Esophagus squamous epithelium (tissue), 5 donors: ENCODE data around the gene ZNF296. TPM values are rescaled to one million over a fixed set of nuclear protein-coding genes. Genes with fewer than 3 reads are reported as not detected.

Experiments used
- DNase-seq: peaks from one replicate; lab custom pipeline; 2025; lab: John Stamatoyannopoulos, UW
- H3K27ac ChIP-seq, 4 donors: fragments of 200-600 bp; sonication (generic); one replicate each; pipeline ENCODE4 v1.5.1; 2016 to 2019; ENCODE audit warnings: mild to moderate bottlenecking in 1 of 4
- H3K27me3 ChIP-seq, 4 donors: fragments of 200-600 bp; sonication (generic); 1 replicate in 3 of 4; 2 replicates in 1 of 4; pipeline versions ENCODE4 v1.5.1 to v1.6.0; 2017 to 2021; ENCODE audit warnings: antibody characterized with exemption in 1 of 4
- H3K36me3 ChIP-seq, 3 donors: fragments of 200-600 bp; sonication (generic); one replicate each; pipeline ENCODE4 v1.5.1; 2016 to 2019
- H3K4me1 ChIP-seq, 3 donors: fragments of 200-600 bp; sonication (generic); one replicate each; pipeline ENCODE4 v1.5.1; 2017 to 2019
- H3K4me3 ChIP-seq, 4 donors: fragments of 200-600 bp; sonication (generic); 1 replicate in 3 of 4; 2 replicates in 1 of 4; pipeline ENCODE4 v1.5.1; 2016 to 2019; ENCODE audit warnings: mild to moderate bottlenecking in 2 of 4, moderate library complexity in 1 of 4
- H3K9me3 ChIP-seq, 3 donors: fragments of 200-600 bp; sonication (generic); one replicate each; pipeline ENCODE4 v1.5.1; 2016 to 2019
- CTCF ChIP-seq, 6 experiments: fragments of 450-650 bp in 4 of 6; fragments of 200-600 bp in 2 of 6; sonication (generic) in 2 of 6; IDR thresholded peaks; one replicate each; pipeline ENCODE4 v1.5.1; 2016 to 2019; ENCODE audit warnings: antibody characterized with exemption in 6 of 6, mild to moderate bottlenecking in 4 of 6, moderate library complexity in 4 of 6
- POLR2A ChIP-seq, 4 donors: fragments of 450-650 bp; IDR thresholded peaks; one replicate each; pipeline ENCODE4 v1.6.1; 2017; ENCODE audit warnings: antibody characterized with exemption in 4 of 4, mild to moderate bottlenecking in 4 of 4, moderate library complexity in 3 of 4
- WGBS, 2 donors: methylation state at CpG; one replicate each; pipeline ENCODE4 v1.1.5; 2018; 5-methylcytosine and 5-hydroxymethylcytosine counted together
- intact Hi-C: fragments of 100-400 bp; cut with DNase I; formaldehyde crosslinking; loops from one replicate; pipeline ENCODE4 v1.15.0; 2022
- total RNA-seq, 4 donors: library from RNA; depleted of rRNA; stranded (reverse); fragments of >200 nt; gene quantifications; one replicate each; pipeline ENCODE4 v1.1.0, GENCODE V29; 2016
- donor health status: DM: yes; HTN: yes; CAD: no.

ZNF296 gene
- total RNA-seq, 4 donors from 2014 or later, result 4.0 to 17.7 (median 4.5) TPM

- DNase-seq, result no peak
- H3K4me3 ChIP-seq, result peak overlapping the region in 2 of 4 donors; percentile 15 to 26
These were observed 23.4 kb upstream of the ZNF296 start for GRCh38 chr19:45099467-45100191.

GRCh38 chr19:45098521-45099466 lies 22.5 kb upstream of the ZNF296 start:
- Histone ChIP-seq H3K27ac (peak overlapping the region; percentile 76 to 87 (median 80)), H3K9me3 (no peaks in the 10 kb centered on the region), H3K27me3 (no peaks in the 10 kb centered on the region), H3K4me1 (peaks cover 65 to 100% (median 79%) of the 10 kb centered on the region in 3 donors), H3K4me3 (peak overlapping the region in 1 of 4 donors; percentile 26), H3K36me3 (no peaks in the 10 kb centered on the region)
- TF ChIP-seq CTCF (IDR thresholded peaks at IDR 0.05) (no peak), POLR2A (IDR thresholded peaks at IDR 0.05) (no peak)
- WGBS, 2 donors, result 38 to 40% methylated on average over 9 to 15 of the region's 15 CpGs
- intact Hi-C loops, result no loop called here
- DNase-seq, result no peak

More at GRCh38 chr19:45099467-45100191, 23.4 kb upstream of the ZNF296 start:
- Histone ChIP-seq H3K27me3 (no peaks in the 10 kb centered on the region), H3K36me3 (no peaks in the 10 kb centered on the region), H3K4me1 (peaks cover 64 to 100% (median 76%) of the 10 kb centered on the region in 3 donors), H3K9me3 (no peaks in the 10 kb centered on the region), H3K27ac (peak overlapping the region; percentile 76 to 87 (median 80))
- no peak for TF ChIP-seq POLR2A (IDR thresholded peaks at IDR 0.05)
- intact Hi-C loops, result no loop called here
- 24 to 46% methylated on average over 9 to 11 of the region's 25 CpGs for WGBS, 2 donors

GRCh38 chr19:45097776-45098520 lies 21.7 kb upstream of the ZNF296 start:
- Histone ChIP-seq H3K36me3 (no peaks in the 10 kb centered on the region), H3K27me3 (no peaks in the 10 kb centered on the region), H3K4me1 (peaks cover 62 to 96% (median 81%) of the 10 kb centered on the region in 3 donors), H3K4me3 (peak overlapping the region in 1 of 4 donors; percentile 26), H3K27ac (peak overlapping the region; percentile 76 to 87 (median 80)), H3K9me3 (no peaks in the 10 kb centered on the region)
- TF ChIP-seq CTCF (IDR thresholded peaks at IDR 0.05) (no peak), POLR2A (IDR thresholded peaks at IDR 0.05) (no peak)
- no peak for DNase-seq
- intact Hi-C loops, result no loop called here
- WGBS, 2 donors, result 45 to 55% methylated on average over 6 to 12 of the region's 16 CpGs

- Histone ChIP-seq H3K27ac (peak overlapping the region in 3 of 4 donors; percentile 79 to 87 (median 80)), H3K27me3 (no peaks in the 10 kb centered on the region), H3K4me3 (no peak overlapping the region), H3K4me1 (peaks cover 62 to 92% (median 77%) of the 10 kb centered on the region in 3 donors), H3K36me3 (no peaks in the 10 kb centered on the region), H3K9me3 (no peaks in the 10 kb centered on the region)
- TF ChIP-seq CTCF (IDR thresholded peaks at IDR 0.05), result no peak
- no peak for TF ChIP-seq POLR2A (IDR thresholded peaks at IDR 0.05)
- DNase-seq, result no peak
- 86% methylated on average over 6 of the region's 7 CpGs; no CpG with 5 or more reads in 1 of the 2 donors for WGBS, 2 donors
- intact Hi-C loops, result no loop called here
These were observed 21.1 kb upstream of the ZNF296 start for GRCh38 chr19:45097450-45097775.

- Histone ChIP-seq H3K36me3 (no peaks in the 10 kb centered on the region), H3K4me3 (no peak overlapping the region), H3K4me1 (peaks cover 57 to 92% (median 77%) of the 10 kb centered on the region in 3 donors), H3K27me3 (no peaks in the 10 kb centered on the region), H3K27ac (no peak overlapping the region), H3K9me3 (no peaks in the 10 kb centered on the region)
- intact Hi-C loops, result no loop called here
- TF ChIP-seq CTCF (IDR thresholded peaks at IDR 0.05), result no peak
- no peak for TF ChIP-seq POLR2A (IDR thresholded peaks at IDR 0.05)
- WGBS, 2 donors, result 81 to 84% methylated on average over 4 to 7 of the region's 7 CpGs
- DNase-seq, result no peak
These were observed 20.4 kb upstream of the ZNF296 start for GRCh38 chr19:45096700-45097099.
